Kidney (tissue), 2 donors: ENCODE results near the gene SCN1A. TPM values are rescaled to one million over a fixed set of nuclear protein-coding genes. Genes with fewer than 3 reads are reported as not detected.

Experiments
- polyA plus RNA-seq: library from polyadenylated mRNA; stranded (reverse); fragments of 350-450 nt; fragmentation: Illumina TruSeq; extraction: RNeasy Lipid Tissue Mini Kit (QIAGEN cat#74804); gene quantifications from one replicate; pipeline ENCODE4 v1.2.3, GENCODE V29; 2014; ENCODE audit warnings: low read depth, low replicate concordance; ENCODE audit not compliant: insufficient read depth
- total RNA-seq: library from RNA; stranded (reverse); fragmentation: NEBNext Ultra II Directional; extraction: Animal tissue kit (Norgen Biotek cat#: 25700); gene quantifications from one replicate; pipeline ENCODE4 v1.2.1, GENCODE V29; 2021
- donor health status: DM: yes; HTN: yes; CAD: no.

The SCN1A gene
- total and polyA plus RNA-seq, 2 donors from 2014 or later, result not detected

Other genes starting within 250 kb of the SCN1A start
- 15.2 TPM for gene TTC21B, start 174.2 kb downstream of the SCN1A start, total RNA-seq
- 8.4 TPM for gene TTC21B, start 174.2 kb downstream of the SCN1A start, polyA plus RNA-seq
- 5.3 TPM for gene SCN9A, start 247.9 kb upstream of the SCN1A start, total RNA-seq
- 0.99 TPM for gene SCN9A, start 247.9 kb upstream of the SCN1A start, polyA plus RNA-seq